Measurements from ENCODE around the gene PRR5.

- TF ChIP-seq POLR2AphosphoS5 (IDR thresholded peaks at IDR 0.05; ENCODE audit: borderline replicate concordance, low read depth, low read length) (no peak), EZH2 (IDR thresholded peaks at IDR 0.05) (no peak), FOXP2 (optimal IDR thresholded peaks at IDR 0.05; ENCODE audit: control extremely low read depth, extremely low read length, insufficient read depth) (no peak)
Observed at GRCh38 chr22:44685384-44686056, 16.5 kb upstream of the PRR5 start.
